HG03064 (cell line): ENCODE results near the gene MEIG1.
"Not testable (repeated sequence)": the region's sequence is repeated elsewhere in the genome, so short reads cannot be mapped to it uniquely, and the experiment has no call there.

ENCODE experiments used
- ATAC-seq: cut with Tn5 transposase; IDR thresholded peaks from one replicate; pipeline ENCODE4 v1.9.1; 2021; ENCODE audit warnings: low read depth; ENCODE audit not compliant: unreplicated experiment

Gene MEIG1

DNA sequence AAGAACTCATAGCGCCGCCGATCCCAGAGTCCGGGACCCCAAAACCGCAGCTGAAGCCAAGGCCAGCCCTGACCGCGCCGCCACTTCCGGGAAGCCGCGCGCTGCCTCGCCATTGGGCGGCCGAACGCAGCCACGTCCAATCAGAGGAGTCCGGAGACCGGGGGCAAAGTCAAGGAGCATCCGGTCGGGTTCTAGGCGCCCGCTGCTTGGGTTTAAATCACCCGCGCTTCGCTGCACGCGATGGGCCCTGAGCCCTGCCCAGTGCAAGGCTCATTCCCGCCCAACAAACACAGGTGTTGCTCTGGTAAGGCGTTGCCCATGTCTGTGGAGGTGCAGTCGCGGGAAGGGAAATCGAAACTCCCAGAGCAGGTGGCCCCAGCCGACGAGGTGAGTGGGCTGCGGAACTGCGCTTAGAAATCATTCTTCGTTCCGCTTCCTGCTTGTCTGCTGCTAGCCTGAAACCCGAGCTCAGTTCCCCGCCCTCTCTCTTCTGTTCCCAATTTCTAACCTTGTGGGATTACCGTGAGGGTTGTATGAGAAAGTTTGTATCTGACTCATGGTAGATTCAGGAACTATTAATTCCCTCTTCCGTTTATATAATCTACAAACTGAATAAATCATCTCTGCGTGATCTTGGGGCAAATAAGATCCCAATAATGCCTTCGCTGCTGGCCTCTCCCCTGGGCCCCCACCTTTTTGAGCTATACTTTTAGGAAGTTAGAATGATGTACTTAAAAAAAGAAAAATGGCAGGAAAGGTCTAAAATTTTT lies 5.0 kb upstream of the MEIG1 start, which contains the start of gene DCLRE1C:
Gene DCLRE1C (minus strand): TSS at position 96 of the 770 bp plus-strand sequence. CDS start 86 bp downstream, at position 10.
- peak; percentile 75 for ATAC-seq

GRCh38 chr10:14954934-14955333 lies 4.3 kb upstream of the MEIG1 start:
- no peak for ATAC-seq

DNA sequence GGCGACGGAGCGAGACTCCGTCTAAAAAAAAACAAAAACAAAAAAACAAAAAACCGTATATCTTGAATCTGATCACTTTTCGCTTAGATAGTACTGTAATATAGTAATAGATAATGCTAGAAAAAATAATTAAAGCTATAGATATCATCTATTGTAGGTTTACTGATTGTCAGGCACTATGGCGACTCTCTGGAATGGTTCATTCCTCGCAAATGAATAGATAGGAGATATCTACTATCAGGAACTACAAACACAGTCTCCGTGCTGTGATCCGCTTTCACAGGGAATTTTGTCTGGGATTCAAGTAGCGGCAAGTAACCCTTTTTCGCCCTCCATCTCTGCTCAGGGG lies 342 bp upstream of the MEIG1 start:
- no peak for ATAC-seq

GRCh38 chr10:14967897-14968296 lies 8.7 kb downstream of the MEIG1 start:
- no peak for ATAC-seq

GRCh38 chr10:14971867-14972448 lies 12.8 kb downstream of the MEIG1 start:
- no peak for ATAC-seq

- ATAC-seq = not testable (repeated sequence)
Measured at GRCh38 chr10:14974153-14974998, 15.2 kb downstream of the MEIG1 start.

DNA sequence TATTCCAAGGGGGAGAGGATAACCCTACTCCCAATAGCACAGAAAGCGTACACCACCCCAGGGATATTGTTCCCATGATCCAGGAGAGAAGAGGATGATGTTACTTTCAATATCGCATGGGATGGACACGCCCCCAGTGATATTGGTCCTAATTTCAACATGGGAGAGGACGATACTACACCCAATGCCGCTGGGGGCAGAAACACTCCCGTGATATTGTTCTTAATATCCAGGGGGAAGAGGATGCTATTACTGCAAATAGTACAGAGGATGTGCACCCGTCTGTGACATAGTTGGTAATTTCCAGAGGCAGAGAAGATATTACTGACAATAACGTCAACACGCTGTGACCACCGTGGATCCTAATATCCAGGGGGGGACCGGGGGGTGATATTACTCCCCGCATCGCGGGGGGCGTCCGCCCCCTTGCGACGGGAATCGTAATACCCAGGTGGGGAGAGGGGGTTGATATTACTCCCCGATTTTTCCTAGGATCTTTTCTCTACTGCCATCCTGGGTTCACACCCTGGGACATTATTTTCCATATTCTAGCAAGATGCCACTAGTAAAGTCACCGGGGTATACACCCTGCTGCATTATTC lies 16.6 kb downstream of the MEIG1 start:
- ATAC-seq = no peak

DNA sequence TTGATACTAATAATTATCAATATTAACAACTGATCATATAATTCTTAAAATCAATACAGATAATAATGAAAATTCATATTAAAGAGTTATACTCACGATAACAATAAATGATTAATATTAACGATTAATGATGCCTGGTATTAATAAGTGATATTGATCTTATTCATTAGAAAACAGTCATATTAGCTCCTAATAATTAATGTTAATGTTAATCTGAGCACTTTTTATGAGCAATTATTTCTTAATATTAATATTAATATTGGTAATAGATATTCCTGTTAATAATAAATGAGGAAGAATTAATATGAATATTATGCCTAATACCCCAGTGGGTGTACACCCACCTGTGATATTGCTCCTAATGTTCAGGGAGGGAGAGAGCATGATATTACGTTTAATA lies 23.6 kb downstream of the MEIG1 start:
- no peak for ATAC-seq

DNA sequence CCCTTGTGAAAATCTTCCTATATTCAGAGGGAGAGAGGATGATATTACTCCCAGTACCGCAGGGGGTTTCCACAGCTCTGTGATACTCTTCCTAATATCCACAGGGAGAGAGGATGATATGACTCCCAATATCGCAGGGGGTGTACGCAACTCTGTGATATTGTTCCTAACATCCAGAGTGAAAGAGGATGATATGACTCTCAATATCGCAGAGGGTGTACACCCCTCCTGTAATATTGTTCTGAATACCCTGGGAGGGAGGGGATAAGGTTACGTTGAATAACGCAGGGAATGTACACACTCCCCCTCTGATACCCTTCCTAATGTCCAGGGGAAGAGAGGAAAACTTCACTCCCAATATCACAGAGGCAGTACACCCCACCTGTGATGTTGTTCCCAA lies 30.4 kb downstream of the MEIG1 start:
- ATAC-seq = not testable (repeated sequence)

DNA sequence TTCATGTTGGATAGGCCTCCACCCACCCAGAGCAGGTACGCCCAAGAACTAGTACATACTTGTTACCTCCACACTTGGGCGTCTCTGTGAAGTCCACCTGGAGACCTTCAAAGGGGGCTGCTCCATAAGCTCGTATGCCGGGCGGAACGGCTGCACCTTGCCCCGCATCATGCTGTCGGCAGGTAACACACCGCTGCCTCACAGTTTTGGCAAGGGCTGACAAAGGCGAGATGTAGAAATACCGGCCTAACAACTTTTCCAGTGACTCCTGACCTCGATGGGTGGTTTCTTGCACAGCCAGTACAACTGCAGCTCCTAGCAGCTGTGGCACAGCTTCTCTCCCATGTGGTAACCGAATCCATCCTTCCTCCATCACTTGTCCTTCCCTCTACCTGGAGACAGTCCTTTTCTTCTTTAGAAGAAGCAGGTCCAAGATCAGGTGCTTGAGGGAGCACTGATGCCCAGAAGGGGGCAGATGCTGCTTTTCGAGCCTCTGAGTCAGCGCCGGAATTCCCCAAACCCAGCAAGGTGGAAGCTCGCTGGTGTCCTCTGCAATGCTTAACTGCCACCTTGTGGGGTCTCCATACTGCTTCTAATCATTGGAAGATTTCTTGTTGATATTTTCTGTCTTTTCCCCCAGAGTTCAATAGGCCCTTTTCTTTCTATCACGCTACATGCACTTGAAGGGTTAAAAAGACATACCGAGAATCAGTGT lies 32.0 kb downstream of the MEIG1 start:
- not testable (repeated sequence) for ATAC-seq

DNA sequence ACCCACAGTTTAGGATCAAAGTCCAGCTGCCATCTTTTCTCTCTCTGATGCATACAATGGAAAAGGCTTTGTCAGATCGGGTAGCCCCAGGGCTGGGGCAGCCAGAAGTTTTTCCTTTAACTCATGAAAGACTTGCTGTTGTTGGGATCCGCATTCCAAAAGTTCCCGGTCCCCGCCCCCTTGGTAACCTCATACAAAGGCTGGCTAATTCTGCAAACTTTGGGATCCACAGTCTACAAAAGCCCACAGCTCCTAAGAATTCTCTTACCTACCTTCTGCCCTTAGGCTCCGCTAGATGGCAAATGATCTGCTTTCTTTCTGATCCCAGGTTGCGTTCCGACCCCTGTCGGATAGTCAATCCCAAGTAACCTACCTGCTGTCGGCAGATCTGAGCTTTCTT lies 33.1 kb downstream of the MEIG1 start:
- ATAC-seq = not testable (repeated sequence)

- ATAC-seq = not testable (repeated sequence)
Measured at GRCh38 chr10:14993500-14994455, 34.6 kb downstream of the MEIG1 start.

- no peak for ATAC-seq
Measured at GRCh38 chr10:14995964-14996565, 36.9 kb downstream of the MEIG1 start.

DNA sequence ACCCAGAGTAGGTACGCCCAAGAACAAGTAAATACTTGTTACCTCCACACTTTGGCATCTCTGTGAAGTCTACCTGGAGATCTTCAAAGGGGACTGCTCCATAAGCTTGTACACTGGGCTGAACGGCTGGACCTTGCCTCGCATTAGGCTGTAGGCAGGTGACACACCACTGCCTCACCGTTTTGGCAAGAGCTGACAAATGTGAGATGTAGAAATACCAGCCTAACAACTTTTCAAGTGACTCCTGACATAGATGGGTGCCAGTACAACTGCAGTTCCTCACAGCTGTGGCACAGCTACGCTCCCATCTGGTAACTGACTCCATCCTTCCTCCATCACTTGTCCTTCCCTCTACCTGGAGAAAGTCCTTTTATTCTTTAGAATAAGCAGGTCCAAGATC lies 54.3 kb downstream of the MEIG1 start:
- not testable (repeated sequence) for ATAC-seq

GRCh38 chr10:15015451-15015850 lies 56.3 kb downstream of the MEIG1 start:
- ATAC-seq = no peak

GRCh38 chr10:15020966-15021365 lies 61.8 kb downstream of the MEIG1 start:
- not testable (repeated sequence) for ATAC-seq
